Activated T-helper 1 cell treated with anti-CD3 and anti-CD28 coated beads, Interleukin-12 subunit alpha, Interleukin-12 subunit beta, Interleukin-2, Interleukin-4 antibody, amounts not matched to agents 30 ng/mL and 10 ng/mL and 1 ng/mL, durations not matched to agents 14 hours and 24 hours and 36 hours (primary cell): ENCODE data around the gene PGS1. TPM values are rescaled to one million over a fixed set of nuclear protein-coding genes. Genes with fewer than 3 reads are reported as not detected.

Experiments used
- DNase-seq: peaks from one replicate; pipeline ENCODE4 v3.0.0; 2021; ENCODE audit warnings: low spot score
- H3K27ac Mint-ChIP-seq: one replicate; pipeline ENCODE4 v1.8.0; 2021; ENCODE audit warnings: mild to moderate bottlenecking, mixed read lengths
- H3K27me3 Mint-ChIP-seq: one replicate; pipeline ENCODE4 v1.8.0; 2022; ENCODE audit warnings: mild to moderate bottlenecking, moderate library complexity, mixed read lengths; ENCODE audit not compliant: insufficient read depth
- H3K36me3 Mint-ChIP-seq: one replicate; pipeline ENCODE4 v1.8.0; 2021; ENCODE audit warnings: low read depth, mixed read lengths
- H3K4me1 Mint-ChIP-seq: one replicate; pipeline ENCODE4 v1.8.0; 2021; ENCODE audit warnings: low read depth, mixed read lengths
- H3K4me3 Mint-ChIP-seq: one replicate; pipeline ENCODE4 v1.8.0; 2021; ENCODE audit warnings: mild to moderate bottlenecking, moderate library complexity, mixed read lengths
- H3K9me3 Mint-ChIP-seq: one replicate; pipeline ENCODE4 v1.8.0; 2021; ENCODE audit warnings: mixed read lengths
- intact Hi-C: fragments of 100-400 bp; cut with micrococcal nuclease; formaldehyde crosslinking; loops from one replicate; pipeline ENCODE4 v1.15.1; 2024
- total RNA-seq: library from RNA; stranded (reverse); gene quantifications from 2 replicates; pipeline ENCODE4 v1.2.3, GENCODE V29; 2022

The PGS1 gene
- total RNA-seq, 1 donor from 2014 or later, result 71.9 TPM

DNA sequence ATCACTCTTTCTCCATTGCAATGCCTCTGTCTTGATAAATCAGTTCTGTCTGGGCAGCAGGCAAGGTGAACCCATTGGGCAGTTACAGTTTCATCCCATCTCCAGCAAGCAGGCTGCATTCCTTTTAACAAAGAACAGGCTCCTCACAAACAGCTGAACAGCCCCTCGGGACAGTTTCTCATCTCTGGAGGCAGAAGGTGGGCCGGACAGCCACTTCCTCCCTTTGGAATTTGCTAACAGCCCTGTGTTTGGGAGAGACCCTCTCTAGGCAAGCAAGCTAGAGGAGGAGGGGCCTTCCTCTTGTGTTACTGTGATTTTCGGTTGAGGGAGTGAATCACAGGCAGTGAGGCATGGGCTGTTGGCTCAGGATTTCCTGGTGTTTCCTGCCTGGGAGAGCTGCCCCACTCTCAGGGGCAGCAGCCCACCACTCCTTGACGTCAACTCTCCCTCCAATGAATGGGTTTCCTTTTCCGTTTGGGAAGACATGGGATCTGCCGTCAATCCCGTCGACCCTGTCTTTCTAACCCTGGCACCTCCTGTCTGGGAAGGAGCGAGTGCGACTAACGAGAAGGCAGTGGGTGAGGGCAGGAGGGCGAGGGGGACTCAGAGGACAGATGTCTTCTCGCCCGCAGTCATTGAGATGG is 3.7 kb upstream of the PGS1 start:
- intact Hi-C loops, result no loop called here
- Mint-ChIP-seq H3K4me3 (no peak overlapping the region), H3K4me1 (peaks cover 24% of the 10 kb centered on the region), H3K27me3 (no peaks in the 10 kb centered on the region), H3K9me3 (no peaks in the 10 kb centered on the region), H3K27ac (no peak overlapping the region), H3K36me3 (peaks cover 6% of the 10 kb centered on the region)
- no peak for DNase-seq

DNA sequence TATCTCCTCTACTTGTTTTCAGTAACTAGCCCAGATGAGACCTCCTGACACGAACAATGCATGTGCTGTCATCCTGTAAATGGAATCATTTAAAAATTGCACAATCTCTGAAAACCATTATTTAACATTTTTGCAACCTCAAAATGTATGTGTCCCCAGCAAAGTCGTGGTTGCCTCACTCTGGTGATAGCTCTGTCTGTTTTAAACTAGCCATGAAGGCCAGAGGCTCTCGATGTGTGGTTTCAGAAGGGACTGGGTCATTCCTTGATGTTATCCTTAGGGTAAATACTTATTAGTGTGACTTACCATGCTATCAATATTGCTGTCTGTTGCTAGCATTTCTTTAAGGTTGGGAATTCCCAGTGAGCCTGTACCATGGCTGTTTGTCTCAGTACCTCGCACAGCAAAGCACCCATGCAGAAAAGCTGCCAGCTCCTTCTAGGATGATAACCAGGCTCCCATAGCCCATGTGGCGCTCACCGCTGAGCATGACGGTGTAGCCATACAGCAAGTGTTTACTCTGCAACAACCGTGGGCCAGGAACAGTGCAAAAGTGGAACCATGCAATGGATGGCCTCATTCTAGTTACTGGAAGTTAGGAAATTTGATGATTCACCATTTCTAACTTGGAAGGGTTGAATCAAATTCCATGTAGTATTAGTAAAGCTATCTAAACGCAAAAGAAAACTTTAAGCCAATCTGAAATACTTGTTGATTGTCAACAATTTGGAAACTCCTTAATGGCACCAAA is 2.9 kb upstream of the PGS1 start:
- no peak for DNase-seq
- H3K27ac Mint-ChIP-seq, result no peak overlapping the region
- H3K4me3 Mint-ChIP-seq, result no peak overlapping the region
- H3K4me1 Mint-ChIP-seq, result peaks cover 31% of the 10 kb centered on the region
- H3K36me3 Mint-ChIP-seq, result peaks cover 11% of the 10 kb centered on the region
- H3K27me3 Mint-ChIP-seq, result no peaks in the 10 kb centered on the region
- H3K9me3 Mint-ChIP-seq, result no peaks in the 10 kb centered on the region
- intact Hi-C loops, result no loop called here

DNA sequence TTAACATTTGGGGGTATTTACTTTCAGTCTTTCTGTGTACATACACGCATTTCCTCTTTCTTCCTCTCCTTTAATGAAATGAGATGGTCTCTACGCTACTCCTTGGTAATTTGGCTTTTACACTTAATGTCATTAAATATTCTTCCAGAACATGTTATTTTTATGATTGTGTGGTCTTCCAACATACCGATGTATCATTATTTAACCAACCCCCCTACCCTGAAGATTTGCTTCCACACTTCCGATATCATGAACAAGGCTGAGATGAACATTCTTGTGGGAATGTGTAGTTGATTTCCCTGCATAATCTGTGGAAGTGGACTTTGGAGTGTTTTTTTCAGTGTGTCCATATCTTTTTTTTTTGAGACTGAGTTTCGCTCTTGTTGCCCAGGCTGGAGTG is 2.3 kb upstream of the PGS1 start:
- H3K27me3 Mint-ChIP-seq, result no peaks in the 10 kb centered on the region
- no peaks in the 10 kb centered on the region for H3K9me3 Mint-ChIP-seq
- DNase-seq, result no peak
- peaks cover 37% of the 10 kb centered on the region for H3K4me1 Mint-ChIP-seq
- H3K36me3 Mint-ChIP-seq, result peaks cover 14% of the 10 kb centered on the region
- intact Hi-C loops, result no loop called here
- no peak overlapping the region for H3K27ac Mint-ChIP-seq
- no peak overlapping the region for H3K4me3 Mint-ChIP-seq

DNA sequence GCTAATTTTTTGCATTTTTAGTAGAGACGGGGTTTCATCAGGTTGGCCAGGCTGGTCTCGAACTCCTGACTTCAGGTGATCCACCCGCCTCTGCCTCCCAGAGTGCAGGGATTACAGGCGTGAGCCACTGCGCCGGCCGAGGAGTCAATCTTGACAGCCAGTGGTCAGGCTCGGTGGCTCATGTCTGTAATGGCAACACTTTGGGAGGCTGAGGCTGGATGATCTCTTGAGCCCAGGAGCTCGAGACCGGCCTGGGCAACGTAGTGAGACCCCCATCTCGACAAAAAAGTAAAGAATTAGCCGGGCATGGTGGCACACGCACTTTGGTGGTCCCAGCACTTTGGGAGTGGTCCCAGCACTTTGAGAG is 608 bp upstream of the PGS1 start:
- peaks cover 52% of the 10 kb centered on the region for H3K4me1 Mint-ChIP-seq
- H3K27me3 Mint-ChIP-seq, result no peaks in the 10 kb centered on the region
- no peak for DNase-seq
- intact Hi-C loops, result loop anchor here (1.0 kb wide), 1 partner anchor 18 kb away; the partner anchor contains the start of gene SOCS3
- H3K36me3 Mint-ChIP-seq, result peaks cover 25% of the 10 kb centered on the region
- H3K27ac Mint-ChIP-seq, result peak overlapping the region; percentile 70
- peak overlapping the region; percentile 97 for H3K4me3 Mint-ChIP-seq
- H3K9me3 Mint-ChIP-seq, result no peaks in the 10 kb centered on the region

DNA sequence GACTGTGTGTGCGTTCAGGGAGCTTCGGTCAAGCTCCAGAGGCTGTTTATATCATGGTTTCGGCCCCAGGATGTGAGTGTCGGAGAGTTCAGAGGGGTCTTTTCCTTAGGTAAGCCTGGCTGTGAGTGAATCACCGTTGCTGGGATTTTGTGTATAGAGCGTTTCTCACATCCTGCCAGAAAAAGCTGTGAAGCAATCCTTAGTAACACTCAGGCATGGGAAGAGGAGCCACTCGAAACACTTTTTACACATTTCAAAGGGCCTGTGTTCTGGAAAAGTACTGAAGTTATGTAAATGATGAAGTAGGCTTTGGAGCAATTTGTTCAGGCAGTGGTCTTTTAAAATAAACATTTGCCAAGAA is 662 bp downstream of the PGS1 start:
- Mint-ChIP-seq H3K4me1 (peaks cover 65% of the 10 kb centered on the region), H3K36me3 (peaks cover 30% of the 10 kb centered on the region), H3K27me3 (no peaks in the 10 kb centered on the region), H3K27ac (peak overlapping the region; percentile 100), H3K9me3 (no peaks in the 10 kb centered on the region), H3K4me3 (peak overlapping the region; percentile 97)
- DNase-seq, result no peak
- intact Hi-C loops, result no loop called here

DNA sequence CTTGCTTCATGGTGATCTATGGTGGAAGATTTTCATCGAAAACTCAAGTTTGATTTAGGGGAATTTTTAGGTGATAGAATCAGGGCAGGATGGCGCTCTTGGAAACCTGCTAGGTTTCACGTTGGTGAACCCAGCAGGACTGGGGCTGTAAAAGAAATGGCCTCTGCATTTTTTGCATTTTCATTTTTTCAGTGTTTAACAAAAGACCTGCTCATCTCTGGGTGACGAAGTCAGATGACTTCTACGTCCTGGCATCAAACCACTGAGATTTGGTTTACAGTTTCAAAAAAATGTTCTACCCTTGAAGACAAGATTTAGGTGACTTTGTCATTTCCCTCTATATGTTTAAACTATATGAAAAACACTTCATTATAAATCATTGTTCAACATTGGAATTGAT is 1.9 kb downstream of the PGS1 start:
- Mint-ChIP-seq H3K9me3 (no peaks in the 10 kb centered on the region), H3K4me1 (peaks cover 72% of the 10 kb centered on the region), H3K27ac (peak overlapping the region; percentile 100), H3K4me3 (peak overlapping the region; percentile 97), H3K36me3 (peaks cover 35% of the 10 kb centered on the region), H3K27me3 (no peaks in the 10 kb centered on the region)
- DNase-seq, result no peak
- intact Hi-C loops, result no loop called here

DNA sequence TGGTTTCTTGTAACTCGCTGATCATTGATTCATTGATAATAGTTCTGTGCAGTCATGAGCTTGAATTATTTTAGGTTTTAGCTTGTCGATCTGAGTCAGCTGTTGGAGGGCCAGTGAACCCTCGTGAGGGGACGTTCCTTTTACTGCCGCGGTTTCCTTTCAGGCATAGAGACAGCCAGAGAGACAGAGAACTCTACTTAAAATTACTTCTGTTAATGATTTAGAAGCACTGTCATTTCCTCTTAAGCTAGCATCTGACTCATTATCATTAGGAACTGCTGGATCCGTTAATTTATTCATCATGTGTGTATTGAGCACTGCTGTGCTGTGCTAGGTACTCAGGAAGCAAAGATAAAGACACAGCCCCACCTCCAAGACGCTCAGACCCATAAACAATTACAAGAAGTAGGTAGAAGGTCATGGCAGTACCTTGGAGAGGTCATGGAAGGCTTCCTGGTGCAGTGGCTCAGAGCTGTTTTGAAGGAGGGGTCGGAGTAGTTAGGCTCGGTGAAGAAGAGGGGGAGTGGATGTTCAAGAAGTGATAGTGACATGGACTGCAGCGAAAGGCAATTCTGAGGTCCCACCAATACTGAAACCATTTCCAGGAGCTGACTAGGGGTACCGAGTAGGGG is 3.3 kb downstream of the PGS1 start:
- Mint-ChIP-seq H3K27ac (peak overlapping the region; percentile 100), H3K36me3 (peaks cover 38% of the 10 kb centered on the region), H3K9me3 (no peaks in the 10 kb centered on the region), H3K4me1 (peaks cover 75% of the 10 kb centered on the region), H3K27me3 (no peaks in the 10 kb centered on the region), H3K4me3 (peak overlapping the region; percentile 97)
- peak; percentile 35 for DNase-seq
- intact Hi-C loops, result loop anchor here (1.0 kb wide), 1 partner anchor 41 kb away; no protein-coding TSS in a partner anchor

DNA sequence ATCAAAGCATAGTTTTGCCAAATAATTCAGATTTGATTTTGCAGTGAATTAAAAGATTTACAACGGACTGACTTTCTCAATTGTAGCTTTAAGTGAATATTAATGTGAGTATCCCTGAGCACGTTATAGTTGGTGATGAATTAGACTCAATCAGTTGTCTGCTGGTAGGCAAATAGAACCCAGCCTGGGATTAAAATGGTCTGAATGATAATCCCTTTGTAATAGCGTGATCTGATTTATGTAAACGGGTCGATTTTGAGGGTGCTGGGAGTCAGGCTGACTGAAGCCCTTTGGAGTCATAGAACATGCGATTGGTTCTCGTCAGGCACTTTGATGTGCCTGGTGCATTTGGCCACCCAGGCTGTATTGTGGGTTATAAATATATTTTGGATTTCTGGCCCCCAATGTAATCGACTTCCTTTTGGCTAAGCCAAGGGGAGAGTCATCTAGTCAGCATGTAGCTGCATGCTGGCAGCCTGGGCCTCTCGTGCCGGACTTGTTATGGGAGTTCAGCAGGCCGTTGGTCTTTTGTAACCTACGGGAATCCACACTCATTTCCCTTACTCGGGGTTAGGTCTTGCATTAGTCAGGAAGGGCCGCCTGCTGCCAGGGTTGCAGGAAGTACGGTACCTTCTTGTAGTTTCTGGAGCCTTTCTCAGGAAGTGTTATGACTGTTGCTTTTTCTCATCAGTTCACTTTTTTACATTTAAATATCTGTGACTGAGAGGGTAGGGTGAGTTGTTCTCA is 5.4 kb downstream of the PGS1 start:
- peaks cover 46% of the 10 kb centered on the region for H3K36me3 Mint-ChIP-seq
- peak; percentile 41 for DNase-seq
- no peaks in the 10 kb centered on the region for H3K27me3 Mint-ChIP-seq
- peaks cover 84% of the 10 kb centered on the region for H3K4me1 Mint-ChIP-seq
- H3K9me3 Mint-ChIP-seq, result no peaks in the 10 kb centered on the region
- H3K27ac Mint-ChIP-seq, result peak overlapping the region; percentile 100
- H3K4me3 Mint-ChIP-seq, result peak overlapping the region; percentile 82
- intact Hi-C loops, result no loop called here

DNA sequence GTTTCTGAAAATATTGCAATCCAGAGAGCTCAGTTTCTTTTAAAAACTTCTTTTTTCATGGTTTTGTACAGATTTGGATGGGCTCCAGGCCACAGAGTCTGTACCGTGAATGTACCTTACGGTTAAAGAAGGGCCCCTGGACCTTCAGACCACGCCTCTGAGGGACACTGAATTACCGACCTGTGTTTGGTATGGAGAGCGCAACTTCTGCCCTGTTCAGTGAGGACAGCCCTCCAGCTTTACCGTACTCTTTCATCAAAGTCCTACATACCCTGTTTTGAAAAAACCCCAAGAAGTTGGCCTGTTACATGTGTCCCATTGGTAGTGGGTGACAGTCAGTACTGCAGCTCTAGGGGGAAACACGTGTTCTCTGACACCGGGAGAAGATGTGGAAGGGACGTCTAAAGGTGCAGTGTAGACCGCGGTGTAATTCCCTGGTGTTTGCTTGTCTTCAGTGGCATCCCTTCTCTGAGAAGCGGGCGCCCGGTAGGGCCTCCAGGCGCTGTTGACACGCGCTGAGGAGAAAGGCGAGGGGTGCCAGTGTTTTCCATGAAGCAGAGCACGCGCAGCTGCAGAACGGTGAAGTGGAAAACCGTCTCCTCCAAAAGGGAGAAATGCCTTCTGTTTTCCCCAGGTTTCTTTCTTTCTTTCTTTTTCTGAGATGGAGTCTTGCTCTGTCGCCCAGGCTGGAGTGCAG is 6.2 kb downstream of the PGS1 start:
- intact Hi-C loops, result no loop called here
- Mint-ChIP-seq H3K9me3 (no peaks in the 10 kb centered on the region), H3K27me3 (no peaks in the 10 kb centered on the region), H3K4me1 (peaks cover 81% of the 10 kb centered on the region), H3K4me3 (peak overlapping the region; percentile 82), H3K36me3 (peaks cover 41% of the 10 kb centered on the region), H3K27ac (peak overlapping the region; percentile 100)
- DNase-seq, result no peak

DNA sequence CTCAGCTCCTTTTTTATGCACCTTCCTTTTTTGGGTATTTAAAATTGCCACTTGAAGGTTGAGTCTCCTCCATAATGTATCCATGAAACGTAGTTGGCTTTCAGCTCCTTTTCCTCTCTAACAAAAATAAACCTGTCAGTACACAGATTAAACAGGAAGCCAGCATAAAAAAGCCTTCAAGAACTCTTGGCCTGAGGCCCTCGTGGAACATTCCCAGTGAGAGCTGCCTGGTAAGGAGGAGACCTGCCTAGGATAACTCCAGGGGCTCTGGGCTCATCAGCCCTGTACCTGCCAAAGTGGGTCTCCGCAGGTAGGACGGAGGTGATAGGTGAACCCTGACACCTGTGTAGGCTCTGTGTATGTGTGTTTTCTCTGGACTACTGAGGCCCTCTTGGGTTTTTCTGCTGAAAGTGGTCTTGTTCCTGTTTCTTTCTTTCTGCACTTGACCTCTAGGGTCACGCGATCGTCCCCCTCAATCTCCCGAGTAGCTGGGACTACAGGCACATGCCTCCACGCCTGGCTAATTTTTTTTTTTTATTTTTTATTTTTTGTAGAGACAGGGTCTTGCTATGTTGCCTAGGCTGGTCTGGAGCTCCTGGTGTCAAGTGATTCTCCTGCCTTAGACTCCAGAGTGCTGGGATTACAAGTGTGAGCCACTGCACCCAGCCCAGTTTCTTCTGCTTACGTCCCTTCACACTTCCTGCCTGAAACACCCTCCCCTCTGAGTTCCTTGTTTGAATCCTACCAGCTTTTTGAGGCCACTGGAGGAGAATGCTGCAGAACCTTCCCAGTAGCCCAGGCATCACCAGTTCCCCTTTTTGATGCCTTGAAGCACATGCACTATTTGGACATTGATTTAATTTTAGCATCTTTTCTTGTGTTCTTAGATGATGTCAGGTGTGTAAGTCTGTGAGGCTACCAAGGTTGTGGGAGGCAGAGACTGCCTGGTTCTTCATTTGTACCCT is 9.8 kb downstream of the PGS1 start:
- Mint-ChIP-seq H3K4me1 (peaks cover 57% of the 10 kb centered on the region), H3K4me3 (peak overlapping the region; percentile 65), H3K27me3 (no peaks in the 10 kb centered on the region)

DNA sequence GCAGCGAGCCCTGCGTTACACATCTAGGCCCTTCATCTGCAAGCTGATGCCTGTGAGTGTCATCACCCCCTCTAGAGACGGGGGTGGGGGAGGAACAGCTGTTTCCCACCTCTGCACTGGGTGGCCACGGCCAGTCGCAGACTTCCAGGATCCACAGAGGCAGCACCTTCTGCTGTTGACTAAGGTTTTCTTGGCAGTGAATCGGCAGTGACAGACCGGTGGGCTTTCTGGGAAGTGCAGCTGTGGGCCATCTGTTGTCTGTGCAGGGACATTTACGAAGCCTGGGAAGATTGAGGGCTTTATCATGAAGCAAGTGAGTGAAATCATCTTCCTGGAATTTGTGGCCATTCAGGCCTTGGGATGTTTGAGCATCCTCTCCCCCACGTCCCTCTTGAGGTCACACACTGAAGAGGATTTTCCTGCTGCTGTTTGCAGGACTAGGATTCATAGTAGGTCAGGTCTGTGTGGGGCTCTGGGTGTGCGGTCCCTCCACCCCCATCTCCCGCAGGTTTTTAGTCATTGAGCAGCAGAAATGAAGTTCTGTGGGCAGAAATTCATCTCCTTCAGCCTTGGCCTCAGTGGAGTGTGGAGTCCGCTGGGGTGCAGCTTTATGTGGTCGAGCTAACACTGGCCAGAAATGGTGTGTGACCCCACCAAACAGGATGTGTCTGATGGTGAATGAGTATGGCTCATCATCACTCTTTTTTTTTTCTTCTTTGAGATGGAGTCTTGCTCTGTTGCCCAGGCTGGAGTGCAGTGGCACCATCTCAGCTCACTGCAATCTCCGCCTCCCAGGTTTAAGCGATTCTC is 12.0 kb downstream of the PGS1 start:
- Mint-ChIP-seq H3K27me3 (no peaks in the 10 kb centered on the region), H3K36me3 (peaks cover 38% of the 10 kb centered on the region), H3K9me3 (no peaks in the 10 kb centered on the region), H3K4me1 (peaks cover 41% of the 10 kb centered on the region), H3K4me3 (peak overlapping the region; percentile 22), H3K27ac (peak overlapping the region; percentile 38)
- intact Hi-C loops, result no loop called here
- DNase-seq, result no peak

More for the DNA sequence above, 9.8 kb downstream of the PGS1 start:
- peaks cover 32% of the 10 kb centered on the region for H3K36me3 Mint-ChIP-seq
- peak overlapping the region; percentile 96 for H3K27ac Mint-ChIP-seq
- intact Hi-C loops, result no loop called here
- no peak for DNase-seq
- H3K9me3 Mint-ChIP-seq, result no peaks in the 10 kb centered on the region
